Fibroblast of peridontal ligament (primary cell): ENCODE data around the gene HIC2.
"Not testable (repeated sequence)": the region's sequence is repeated elsewhere in the genome, so short reads cannot be mapped to it uniquely, and the experiment has no call there.

ENCODE experiments used
- DNase-seq: peaks from one replicate; pipeline ENCODE4 v3.0.0-alpha.2; 2010; ENCODE audit errors: extremely low read depth

The HIC2 gene

DNA sequence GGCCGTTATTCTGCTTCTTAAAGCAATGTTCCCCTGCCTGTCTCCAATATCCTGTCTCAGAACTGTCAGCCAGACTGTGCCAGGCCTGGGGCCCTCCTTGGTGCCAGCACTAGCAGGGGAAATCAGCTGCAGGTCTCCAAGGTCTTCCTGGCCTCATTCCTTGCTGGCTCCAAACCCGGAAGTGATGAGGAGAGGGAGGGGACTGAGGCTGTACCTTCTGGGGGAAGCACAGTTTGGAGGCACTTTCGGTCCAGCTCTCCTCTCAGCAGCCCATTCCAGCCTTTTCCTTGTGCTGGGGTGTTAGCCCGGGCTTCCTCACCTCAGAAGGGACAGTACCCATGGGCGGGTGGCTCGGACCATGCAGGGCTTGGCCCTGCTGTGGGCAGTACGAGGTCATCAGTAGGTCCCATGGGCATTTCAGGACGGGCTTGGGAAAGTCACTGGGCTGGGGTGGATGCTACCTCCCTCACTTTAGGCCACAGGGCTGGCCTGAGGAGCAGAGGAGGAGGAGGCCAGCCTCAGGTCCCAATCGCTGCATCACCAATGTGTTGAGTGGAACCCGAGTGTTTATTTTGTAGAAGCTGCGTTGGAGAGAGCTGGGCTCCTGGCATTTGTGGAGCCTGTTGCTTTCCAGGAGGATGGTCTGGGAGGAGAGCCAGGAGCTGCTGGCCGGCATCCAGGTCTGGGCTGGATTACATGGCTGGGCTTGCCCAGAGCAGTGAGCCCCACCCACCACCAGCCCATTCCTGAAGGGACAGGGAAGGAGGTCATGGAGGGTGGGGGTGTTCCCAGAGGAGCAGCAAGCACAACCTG is 19.0 kb downstream of the HIC2 start:
- DNase-seq = not testable (repeated sequence)

DNA sequence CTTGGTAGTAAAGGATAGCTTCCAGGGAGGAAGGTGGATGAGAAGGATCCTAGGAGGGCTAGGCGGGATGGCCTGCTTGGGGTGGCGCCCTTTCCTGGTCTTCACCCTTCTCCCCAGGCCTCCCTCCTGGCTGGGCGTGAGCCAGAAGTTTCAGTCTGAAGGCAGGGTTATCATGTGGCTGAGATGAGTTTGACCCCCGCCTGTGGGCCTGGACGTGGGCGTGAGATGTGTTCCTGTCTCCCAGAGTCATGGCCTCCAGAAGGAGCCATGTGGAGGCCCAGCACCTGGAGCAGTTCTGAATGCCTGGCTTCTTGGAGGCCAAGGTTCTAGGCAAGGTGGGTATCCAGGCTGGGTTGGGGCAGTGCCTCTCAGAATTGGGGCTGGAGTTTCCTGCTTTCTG is 20.8 kb downstream of the HIC2 start:
- DNase-seq = not testable (repeated sequence)

DNA sequence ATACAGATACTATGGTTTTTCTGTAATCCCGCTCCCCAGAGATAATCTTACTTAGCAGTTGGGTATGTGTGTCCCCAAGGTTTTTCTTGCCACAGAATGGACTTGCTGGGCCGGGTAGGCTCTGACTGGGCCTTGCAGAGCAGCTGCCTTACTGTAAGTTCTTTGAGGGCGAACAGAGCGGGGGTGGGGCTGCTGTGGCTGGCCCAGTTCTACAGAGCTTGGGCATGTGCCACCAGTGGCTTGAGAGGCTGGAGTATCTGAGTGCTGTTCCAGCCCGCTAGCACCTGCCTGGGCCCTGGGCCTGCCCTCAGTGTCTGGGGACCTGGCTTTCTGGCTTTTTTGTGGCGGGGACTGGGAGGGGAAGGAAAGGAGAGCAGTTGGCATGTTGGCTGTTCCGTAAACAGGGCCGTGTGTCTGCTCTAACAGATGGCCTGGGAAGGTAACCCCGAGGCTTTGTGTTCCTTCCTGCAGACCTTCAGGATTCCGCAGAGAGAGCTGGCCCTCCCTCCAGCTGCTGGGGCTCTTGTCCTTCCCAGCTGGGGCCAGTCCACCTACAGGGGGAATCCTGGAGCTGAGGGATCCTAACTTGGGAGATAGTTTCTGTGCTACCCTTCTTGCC is 23.0 kb downstream of the HIC2 start:
- DNase-seq = not testable (repeated sequence)

DNA sequence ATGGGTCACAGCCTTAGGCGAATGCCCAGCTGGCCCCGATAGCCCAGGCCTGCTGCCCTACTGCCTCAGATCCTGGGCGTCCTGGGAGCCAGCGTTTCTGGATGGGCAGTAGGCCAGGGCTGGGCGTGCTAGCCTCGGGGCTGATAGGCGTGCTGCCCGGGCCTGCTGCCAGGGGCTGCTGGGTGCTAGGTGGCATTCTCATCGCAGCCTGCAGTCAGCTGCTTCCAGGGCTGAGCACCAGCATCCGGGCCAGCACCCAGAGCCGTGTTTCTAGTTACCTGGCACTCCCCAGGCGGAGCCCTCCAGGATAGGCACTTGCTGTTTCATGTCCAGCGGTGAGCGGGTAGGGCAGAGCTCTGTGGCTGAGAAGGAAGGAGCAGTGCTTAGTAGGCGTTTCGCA is 23.5 kb downstream of the HIC2 start:
- not testable (repeated sequence) for DNase-seq

DNA sequence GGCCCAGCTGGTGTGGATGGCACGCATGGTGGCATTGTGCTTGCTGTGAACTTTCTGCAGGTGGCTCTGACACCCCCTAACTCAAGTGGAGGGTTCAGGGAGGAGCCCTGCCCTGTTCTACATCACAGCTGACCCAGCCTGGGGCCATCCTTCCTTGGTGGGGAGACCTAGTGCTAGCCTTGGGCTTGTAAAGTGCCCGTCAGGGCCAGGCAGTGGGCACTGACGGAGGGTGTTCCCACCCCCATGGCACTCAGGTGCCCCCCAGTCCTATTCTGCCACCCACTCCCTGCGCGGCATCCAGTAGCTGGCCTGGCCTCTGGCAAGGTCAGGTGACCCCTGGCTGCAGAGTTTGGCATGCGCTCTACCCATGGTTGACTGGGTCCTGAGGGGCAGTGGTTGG is 24.0 kb downstream of the HIC2 start:
- not testable (repeated sequence) for DNase-seq

DNA sequence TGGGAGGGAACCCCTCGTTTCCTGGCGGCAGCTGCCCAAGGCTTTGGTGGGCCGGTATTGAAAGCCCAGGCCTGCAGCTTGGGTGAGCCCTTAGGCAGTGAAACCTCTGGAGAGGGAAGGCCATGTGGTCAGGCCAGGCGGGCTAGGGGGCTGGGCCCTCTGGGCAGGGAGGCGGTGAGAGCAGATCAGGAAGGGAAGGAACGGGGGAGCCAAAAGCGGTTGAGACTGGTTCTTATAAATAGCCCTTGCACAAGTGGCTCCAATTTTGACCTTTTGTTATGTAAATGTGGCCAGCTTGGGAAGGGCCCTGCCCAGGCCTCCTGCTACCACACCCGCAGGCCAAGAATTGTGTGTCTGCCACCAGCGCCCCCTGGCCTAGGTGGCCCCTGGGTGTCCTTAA is 25.0 kb downstream of the HIC2 start:
- not testable (repeated sequence) for DNase-seq

DNA sequence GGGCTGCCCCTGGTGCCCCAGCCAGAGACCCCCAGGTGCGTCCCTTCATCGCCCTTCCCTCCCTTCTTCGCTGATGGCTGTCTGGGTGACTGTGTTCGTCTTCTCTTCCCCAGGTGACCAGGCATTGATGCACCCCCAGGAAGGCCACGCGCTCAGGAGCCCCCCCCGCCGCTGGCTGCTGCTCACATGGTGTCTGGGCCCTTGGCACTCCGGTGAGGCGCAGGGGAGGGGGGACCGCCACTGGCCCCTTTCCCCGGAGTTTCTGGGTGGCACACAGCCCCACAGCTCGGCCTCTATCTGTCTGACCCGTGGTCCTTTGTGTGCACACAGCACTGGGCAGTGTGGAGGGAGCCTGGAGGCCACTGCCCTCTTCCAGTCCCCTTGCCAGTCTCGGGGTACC is 25.5 kb downstream of the HIC2 start:
- DNase-seq = not testable (repeated sequence)

DNA sequence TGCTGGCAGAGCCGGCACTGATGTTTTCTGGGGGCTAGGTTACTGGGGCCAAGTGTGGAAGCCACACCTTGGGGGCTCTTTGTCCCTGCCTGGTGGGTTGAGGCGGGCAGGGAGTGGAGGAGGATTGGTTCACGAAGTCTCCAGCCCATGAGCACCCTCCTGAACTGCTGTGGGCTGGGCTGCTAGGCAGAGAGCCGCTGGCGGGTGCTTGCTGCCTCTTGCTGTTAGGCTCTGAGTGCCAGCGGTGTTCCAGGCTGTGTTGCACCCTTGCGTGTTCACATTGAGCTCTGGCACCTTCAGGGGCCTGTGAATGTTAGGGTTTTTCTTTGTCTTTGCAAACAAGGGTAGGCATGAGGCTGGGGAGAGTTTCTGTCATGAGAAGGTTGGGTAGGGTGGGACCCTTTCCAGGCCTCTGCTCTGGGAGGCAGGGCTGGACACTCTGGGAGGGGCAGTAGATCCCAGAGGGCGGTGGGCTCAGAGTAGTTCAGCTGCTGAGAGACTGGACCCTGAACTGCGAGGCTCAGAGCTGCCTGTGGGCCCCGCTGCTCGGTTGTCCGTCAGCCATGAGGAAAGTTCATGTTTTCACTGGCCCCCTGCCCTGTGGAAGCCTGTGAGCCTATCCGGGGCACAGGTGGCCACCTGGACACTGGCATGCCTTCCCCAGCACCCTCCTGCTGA is 26.0 kb downstream of the HIC2 start:
- no peak for DNase-seq

DNA sequence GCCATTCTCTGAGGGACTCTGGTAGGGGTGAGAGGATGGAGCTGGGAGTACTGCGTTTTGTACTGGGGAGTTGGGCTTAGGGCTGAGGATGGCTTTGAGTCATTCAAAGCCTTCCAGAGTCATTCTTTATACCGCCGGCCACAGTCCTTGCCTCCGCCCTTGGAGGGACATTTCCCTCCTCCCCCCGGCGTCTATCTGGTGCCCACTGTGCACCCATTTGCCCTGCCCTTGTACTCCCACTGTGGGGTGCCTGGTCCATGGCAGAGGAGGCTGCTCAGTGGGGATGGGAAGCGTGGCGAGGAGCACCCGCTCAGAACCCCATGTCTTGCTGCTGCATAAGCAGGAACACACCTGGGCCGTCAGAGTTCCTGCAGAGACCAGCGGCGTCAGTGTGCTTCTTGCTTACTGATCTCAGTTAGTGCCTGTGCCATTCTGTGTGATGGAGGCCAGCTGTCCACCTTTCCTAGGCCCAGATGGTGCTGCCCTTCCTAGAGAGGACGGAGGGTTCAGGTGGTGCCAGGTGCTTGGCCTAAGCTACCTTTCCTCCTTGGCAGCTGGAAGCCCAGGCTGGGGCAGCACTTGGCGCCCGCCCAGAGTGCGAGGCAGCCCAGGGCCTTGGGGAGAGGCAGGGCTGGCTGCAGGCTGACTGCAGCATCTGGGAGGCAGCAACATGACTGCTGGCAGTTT is 26.7 kb downstream of the HIC2 start:
- DNase-seq = no peak

DNA sequence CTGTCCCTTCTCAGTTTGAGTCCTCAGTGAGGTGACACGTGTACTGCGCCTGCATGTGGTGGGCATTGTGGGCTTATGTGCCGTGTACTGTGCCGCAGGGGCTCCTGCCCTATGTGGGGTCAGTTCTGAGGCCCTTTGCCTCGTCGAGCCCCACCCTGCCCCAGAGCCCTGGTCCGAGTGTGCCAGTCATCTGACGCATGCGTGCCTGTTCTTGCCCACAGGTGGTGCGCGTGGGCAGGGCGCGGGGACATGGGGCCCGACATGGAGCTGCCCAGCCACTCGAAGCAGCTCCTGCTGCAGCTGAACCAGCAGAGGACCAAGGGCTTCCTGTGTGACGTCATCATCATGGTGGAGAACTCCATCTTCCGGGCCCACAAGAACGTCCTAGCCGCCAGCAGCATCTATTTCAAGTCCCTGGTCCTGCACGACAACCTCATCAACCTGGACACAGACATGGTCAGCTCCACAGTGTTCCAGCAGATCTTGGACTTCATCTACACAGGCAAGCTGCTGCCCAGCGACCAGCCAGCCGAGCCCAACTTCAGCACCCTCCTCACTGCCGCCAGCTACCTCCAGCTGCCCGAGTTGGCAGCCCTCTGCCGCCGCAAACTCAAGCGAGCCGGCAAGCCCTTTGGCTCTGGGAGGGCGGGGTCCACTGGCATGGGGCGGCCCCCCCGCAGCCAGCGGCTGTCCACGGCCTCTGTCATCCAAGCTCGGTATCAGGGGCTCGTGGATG is 27.7 kb downstream of the HIC2 start:
- no peak for DNase-seq

DNA sequence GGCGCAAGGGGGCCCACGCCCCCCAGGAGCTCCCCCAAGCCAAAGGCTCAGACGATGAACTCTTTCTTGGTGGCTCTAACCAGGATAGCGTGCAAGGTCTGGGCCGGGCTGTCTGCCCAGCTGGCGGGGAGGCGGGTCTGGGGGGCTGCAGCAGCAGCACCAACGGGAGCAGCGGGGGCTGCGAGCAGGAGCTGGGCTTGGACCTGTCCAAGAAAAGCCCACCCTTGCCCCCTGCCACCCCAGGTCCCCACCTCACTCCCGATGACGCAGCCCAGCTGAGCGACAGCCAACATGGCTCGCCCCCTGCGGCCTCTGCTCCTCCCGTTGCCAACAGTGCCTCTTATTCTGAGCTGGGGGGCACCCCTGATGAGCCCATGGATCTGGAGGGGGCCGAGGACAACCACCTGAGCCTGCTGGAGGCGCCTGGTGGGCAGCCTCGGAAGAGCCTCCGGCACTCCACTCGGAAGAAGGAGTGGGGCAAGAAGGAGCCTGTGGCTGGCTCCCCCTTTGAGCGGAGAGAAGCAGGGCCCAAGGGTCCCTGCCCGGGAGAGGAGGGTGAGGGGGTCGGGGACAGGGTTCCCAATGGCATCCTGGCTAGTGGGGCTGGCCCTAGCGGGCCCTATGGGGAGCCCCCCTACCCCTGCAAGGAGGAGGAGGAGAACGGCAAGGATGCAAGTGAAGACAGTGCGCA is 28.4 kb downstream of the HIC2 start:
- DNase-seq = no peak

DNA sequence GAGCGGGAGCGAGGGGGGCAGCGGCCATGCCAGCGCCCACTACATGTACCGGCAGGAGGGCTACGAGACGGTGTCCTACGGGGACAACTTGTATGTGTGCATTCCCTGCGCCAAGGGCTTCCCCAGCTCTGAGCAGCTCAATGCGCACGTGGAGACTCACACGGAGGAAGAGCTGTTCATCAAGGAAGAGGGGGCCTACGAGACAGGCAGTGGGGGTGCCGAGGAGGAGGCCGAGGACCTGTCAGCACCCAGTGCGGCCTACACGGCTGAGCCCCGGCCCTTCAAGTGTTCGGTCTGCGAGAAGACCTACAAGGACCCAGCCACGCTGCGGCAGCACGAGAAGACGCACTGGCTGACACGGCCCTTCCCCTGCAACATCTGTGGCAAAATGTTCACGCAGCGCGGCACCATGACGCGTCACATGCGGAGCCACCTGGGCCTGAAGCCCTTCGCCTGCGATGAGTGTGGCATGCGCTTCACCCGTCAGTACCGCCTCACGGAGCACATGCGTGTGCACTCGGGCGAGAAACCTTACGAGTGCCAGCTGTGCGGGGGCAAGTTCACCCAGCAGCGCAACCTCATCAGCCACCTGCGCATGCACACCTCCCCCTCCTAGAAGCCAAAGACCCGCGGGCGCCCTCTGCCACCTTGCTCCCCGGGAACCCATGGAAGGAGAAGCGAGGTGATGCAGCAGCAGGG is 29.1 kb downstream of the HIC2 start:
- DNase-seq = no peak

DNA sequence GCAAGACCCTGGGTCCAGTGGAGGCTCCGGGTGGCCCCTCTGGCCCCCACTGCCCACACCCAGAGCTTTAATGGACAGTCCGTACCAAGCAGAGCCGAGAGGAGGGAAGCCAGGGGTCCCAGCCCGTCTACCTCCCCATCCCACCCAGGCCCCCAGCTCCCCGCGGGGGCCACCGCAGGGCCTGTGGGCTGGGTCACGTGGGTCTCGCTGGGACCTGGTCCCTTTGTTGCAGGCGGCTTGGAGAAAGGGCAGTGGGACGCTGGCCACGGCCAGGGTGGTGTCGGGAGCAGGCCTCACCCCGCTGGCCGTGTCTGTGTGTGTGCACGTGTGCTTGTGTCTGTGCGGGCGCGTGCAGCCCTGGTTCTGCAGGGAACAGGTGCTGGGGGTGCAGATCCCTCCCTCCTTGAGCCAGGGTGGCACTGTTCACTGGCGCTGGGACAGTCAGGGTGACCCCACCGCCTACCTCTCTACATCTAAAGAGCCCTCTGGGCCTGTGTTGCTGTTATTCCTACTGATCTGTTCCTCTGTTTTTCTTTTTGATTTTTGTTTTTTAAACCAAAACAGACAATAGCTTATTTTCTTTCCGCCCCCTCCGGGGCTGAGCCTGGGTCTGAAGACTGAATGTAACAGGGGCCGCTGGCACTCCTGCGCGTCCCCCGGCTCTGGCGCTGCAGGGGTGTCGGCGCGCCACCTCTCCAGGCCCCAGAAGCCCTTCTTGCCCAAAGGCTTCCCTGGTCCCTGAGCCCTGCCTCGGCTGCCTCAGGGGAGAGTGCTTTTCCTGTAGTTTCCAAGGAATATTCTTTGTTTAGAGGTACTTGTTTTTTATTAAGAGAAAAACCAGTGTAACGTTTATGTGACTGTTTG is 29.9 kb downstream of the HIC2 start:
- DNase-seq = no peak

DNA sequence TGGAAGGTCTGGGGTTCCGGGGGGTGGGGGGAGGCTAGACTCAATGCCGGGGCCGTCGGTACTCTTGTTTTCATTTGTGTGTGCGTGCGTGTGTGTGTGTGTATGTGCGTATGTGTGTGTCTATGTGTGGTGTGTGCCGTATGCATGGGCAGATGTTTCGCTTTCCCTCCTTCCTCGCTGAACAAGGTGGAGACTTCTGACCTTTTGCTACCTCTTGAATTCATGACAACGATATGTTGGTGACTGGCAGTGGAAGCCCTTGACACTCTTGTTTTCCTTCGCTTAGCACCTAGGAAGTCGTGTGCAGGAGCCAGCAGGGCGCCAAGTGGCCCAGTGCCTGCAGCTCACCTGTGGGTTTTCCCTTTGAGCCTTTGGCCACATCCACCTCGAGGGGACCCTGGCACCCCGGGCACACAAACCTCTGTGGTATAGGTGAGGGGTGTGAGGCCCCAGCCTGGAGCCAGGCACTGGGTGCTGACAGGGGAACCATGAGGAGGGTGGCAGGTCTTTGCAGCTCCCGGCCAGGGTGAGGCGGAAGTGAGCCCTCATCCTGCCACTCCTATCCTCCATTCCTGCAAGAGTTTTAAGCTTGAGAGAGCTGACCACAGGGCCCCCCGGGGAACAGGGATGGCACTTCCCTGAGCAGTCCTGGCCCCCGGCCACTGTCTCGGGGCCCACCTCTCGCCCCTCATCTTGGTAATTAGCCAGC is 30.7 kb downstream of the HIC2 start:
- no peak for DNase-seq

DNA sequence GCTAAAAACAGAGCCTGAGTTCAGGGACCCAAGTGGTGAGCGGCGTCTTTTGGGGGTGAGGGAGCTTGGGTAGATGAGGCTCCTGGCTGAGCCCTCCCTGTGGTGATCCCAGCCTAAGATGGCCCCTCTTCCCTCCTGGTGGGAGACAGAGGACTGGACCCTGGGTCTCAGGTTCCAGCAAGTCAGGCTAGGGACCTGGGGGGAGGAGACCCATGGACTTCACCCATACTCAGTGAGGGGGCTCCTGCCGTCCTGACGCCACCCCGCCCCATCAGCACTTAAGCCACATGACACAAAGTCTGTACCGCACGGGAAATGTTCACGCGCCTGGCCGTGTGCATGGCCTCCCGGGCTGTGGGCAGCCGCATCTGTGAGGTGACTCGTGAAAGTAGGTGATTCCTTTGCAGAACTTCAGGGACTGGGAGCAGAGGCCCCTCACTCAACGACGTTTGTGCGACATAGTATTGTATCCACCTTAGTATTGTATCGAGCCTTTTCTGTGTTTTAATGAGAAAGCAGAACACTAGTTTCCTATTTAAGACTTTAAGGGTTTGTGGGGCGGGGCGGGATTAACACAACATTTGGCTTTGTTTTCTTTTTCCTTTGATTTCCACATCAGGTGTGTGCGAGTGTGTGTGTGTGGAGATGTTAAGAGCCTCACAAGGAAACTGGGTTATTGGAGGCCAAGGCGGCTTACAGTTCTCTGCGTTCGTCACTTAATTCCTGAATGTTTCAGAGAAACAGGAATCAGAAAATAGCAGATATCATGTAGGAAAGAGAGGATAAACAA is 31.7 kb downstream of the HIC2 start:
- DNase-seq = no peak

DNA sequence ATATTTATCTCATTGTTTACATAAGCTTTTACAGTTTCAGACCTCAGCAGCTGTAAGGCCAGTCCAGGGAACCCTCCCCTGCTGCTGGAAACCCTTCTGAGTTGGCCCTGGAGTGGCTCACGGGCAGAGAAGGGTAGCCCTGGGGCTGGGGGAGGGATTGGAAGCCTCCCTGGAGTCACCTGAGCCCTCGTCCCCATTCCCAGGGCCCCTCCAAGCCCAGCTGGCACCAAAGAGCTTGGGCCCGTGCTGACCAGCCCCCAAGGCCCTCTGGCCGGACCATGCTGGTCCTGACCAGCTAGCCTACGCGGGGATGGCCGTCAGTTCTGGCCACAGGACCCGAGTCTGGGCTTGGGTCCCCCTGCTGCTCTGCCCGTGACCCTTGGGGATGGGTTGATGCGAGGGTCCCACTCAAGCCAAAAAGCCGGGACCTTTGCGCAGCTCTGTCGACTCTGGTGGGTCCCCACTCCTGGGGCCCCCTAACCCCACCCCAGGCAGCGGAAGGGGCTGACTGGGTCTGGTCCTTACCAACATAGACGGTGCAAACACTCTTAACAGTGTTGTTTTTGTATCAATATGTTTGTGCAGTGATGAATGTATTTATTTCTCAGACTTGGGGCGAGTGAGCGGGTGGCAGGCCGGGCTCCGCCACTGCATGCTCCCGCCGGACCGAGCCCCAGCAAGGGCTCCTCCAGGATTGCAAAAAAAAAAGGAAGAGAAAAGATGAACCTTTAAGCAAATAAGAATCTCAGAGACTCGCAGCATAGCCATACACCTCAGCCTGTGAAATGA is 32.6 kb downstream of the HIC2 start:
- no peak for DNase-seq

DNA sequence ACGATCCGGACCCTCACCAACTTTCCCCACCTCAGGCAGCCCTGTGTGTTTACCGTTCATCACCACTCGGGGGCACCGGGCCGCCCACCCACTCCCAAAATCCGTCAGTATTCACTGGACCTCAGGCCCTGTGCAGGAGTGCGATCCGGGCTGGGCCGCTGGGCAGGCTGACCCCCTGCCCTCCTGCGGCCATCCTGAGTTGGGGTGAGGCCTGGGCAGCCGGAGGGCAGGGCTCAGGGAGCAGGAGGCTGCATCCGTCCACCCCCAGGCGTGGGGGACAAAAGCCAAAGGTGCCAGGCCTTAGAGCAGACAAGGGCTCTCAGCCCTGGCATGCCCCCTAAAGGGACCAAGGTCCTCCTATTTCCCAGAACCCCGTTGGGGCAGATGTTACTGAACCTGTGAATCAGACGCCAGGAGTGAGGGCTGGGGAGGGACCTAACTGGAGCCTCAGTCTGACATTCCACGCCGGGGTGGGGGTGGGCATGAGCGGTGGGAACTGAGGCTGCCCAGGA is 33.2 kb downstream of the HIC2 start:
- no peak for DNase-seq
